Smooth muscle cell (in vitro differentiated cells): ENCODE data around the gene CD4. TPM values are rescaled to one million over a fixed set of nuclear protein-coding genes. Genes with fewer than 3 reads are reported as not detected.

Source experiments
- DNase-seq: peaks from one replicate; lab custom pipeline; 2025; ENCODE audit not compliant: unreplicated experiment; lab: John Stamatoyannopoulos, UW
- H2AFZ ChIP-seq: fragments of 200-600 bp; sonication (generic); 2 replicates; pipeline ENCODE4 v1.6.0; 2016; ENCODE audit warnings: antibody characterized with exemption, low read depth, mild to moderate bottlenecking
- H3F3A ChIP-seq: fragments of 200-600 bp; sonication (generic); 2 replicates; pipeline ENCODE4 v1.6.0; 2017; ENCODE audit warnings: antibody characterized with exemption, low read depth
- H3K27ac ChIP-seq: fragments of 200-600 bp; sonication (generic); 2 replicates; pipeline ENCODE4 v1.5.1; 2016; ENCODE audit warnings: low read depth, mild to moderate bottlenecking
- H3K27me3 ChIP-seq: fragments of 200-600 bp; sonication (generic); 2 replicates; pipeline ENCODE4 v1.6.1; 2016; ENCODE audit warnings: low read depth, mild to moderate bottlenecking
- H3K36me3 ChIP-seq: fragments of 200-600 bp; sonication (generic); 2 replicates; pipeline ENCODE4 v1.5.1; 2016; ENCODE audit warnings: low read depth
- H3K4me1 ChIP-seq: fragments of 200-600 bp; sonication (generic); 2 replicates; pipeline ENCODE4 v1.5.1; 2016; ENCODE audit warnings: low read depth
- H3K4me2 ChIP-seq: fragments of 200-600 bp; sonication (generic); 2 replicates; pipeline ENCODE4 v1.6.0; 2016; ENCODE audit warnings: mild to moderate bottlenecking
- H3K4me3 ChIP-seq: fragments of 200-600 bp; sonication (generic); 2 replicates; pipeline ENCODE4 v1.5.1; 2016; ENCODE audit warnings: mild to moderate bottlenecking
- H3K79me2 ChIP-seq: fragments of 200-600 bp; sonication (generic); 2 replicates; pipeline ENCODE4 v1.6.0; 2016; ENCODE audit warnings: low read depth, mild to moderate bottlenecking
- H3K9ac ChIP-seq: fragments of 200-600 bp; sonication (generic); 2 replicates; pipeline ENCODE4 v1.6.0; 2016; ENCODE audit warnings: low read depth
- H3K9me3 ChIP-seq: fragments of 200-600 bp; sonication (generic); replicated peaks from 2 replicates; pipeline ENCODE4 v1.5.1; 2016; ENCODE audit warnings: low read depth
- H4K20me1 ChIP-seq: fragments of 200-600 bp; sonication (generic); 2 replicates; pipeline ENCODE4 v1.6.0; 2016; ENCODE audit warnings: low read depth
- WGBS: methylation state at CpG from one replicate; pipeline ENCODE4 v1.1.7; 2016; ENCODE audit warnings: low lambda C conversion rate; 5-methylcytosine and 5-hydroxymethylcytosine counted together
- polyA plus RNA-seq: library from polyadenylated mRNA; unstranded; fragments of >200 nt; fragmentation: Nextera tagmentation; extraction: Ambion mirVana; gene quantifications from 2 replicates; pipeline ENCODE4 v1.2.1, GENCODE V29; 2016
- total RNA-seq: library from RNA; depleted of rRNA; stranded (reverse); fragments of >200 nt; gene quantifications from 2 replicates; pipeline ENCODE4 v1.2.3, GENCODE V29; 2014
- TF ChIP-seq, protein P1 (sequence below): fragments of 200-600 bp; sonication (generic); IDR thresholded peaks from 2 replicates; pipeline ENCODE4 v1.5.1; 2017; ENCODE audit warnings: borderline replicate concordance, mild to moderate bottlenecking, antibody characterized with exemption; ENCODE audit not compliant: insufficient read depth, poor library complexity, severe bottlenecking

CD4 gene
- total and polyA plus RNA-seq, 2 experiments from 2014 or later: 0.13 to 2.5 TPM

GRCh38 chr12:6810758-6811157 lies 21.4 kb downstream of the CD4 start:
- WGBS: 80% methylated on average over 1 of the region's 1 CpG
- no peaks in the 10 kb centered on the region for H3K4me1 ChIP-seq

GRCh38 chr12:6813363-6813762 lies 24.0 kb downstream of the CD4 start:
- DNase-seq: no peak
- Histone ChIP-seq H3K4me1 (no peaks in the 10 kb centered on the region), H3F3A (no peaks in the 10 kb centered on the region), H3K9ac (no peak overlapping the region), H3K27me3 (no peaks in the 10 kb centered on the region), H3K4me2 (no peak overlapping the region), H4K20me1 (no peaks in the 10 kb centered on the region), H3K36me3 (no peaks in the 10 kb centered on the region), H3K9me3 (no peaks in the 10 kb centered on the region), H3K79me2 (no peaks in the 10 kb centered on the region), H3K27ac (no peak overlapping the region), H3K4me3 (no peak overlapping the region), H2AFZ (no peak overlapping the region)
- TF ChIP-seq, protein P1, sequence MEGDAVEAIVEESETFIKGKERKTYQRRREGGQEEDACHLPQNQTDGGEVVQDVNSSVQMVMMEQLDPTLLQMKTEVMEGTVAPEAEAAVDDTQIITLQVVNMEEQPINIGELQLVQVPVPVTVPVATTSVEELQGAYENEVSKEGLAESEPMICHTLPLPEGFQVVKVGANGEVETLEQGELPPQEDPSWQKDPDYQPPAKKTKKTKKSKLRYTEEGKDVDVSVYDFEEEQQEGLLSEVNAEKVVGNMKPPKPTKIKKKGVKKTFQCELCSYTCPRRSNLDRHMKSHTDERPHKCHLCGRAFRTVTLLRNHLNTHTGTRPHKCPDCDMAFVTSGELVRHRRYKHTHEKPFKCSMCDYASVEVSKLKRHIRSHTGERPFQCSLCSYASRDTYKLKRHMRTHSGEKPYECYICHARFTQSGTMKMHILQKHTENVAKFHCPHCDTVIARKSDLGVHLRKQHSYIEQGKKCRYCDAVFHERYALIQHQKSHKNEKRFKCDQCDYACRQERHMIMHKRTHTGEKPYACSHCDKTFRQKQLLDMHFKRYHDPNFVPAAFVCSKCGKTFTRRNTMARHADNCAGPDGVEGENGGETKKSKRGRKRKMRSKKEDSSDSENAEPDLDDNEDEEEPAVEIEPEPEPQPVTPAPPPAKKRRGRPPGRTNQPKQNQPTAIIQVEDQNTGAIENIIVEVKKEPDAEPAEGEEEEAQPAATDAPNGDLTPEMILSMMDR: no peak
- WGBS: 80% methylated on average over 4 of the region's 4 CpGs

More at GRCh38 chr12:6810758-6811157, 21.4 kb downstream of the CD4 start:
- Histone ChIP-seq H3K9ac (no peak overlapping the region), H3K4me3 (no peak overlapping the region), H3K9me3 (no peaks in the 10 kb centered on the region), H3K36me3 (no peaks in the 10 kb centered on the region), H2AFZ (no peak overlapping the region), H3K27me3 (no peaks in the 10 kb centered on the region), H3F3A (no peaks in the 10 kb centered on the region), H3K79me2 (no peaks in the 10 kb centered on the region), H3K4me2 (no peak overlapping the region), H4K20me1 (no peaks in the 10 kb centered on the region), H3K27ac (no peak overlapping the region)
- TF ChIP-seq, protein P1: no peak
- no peak for DNase-seq

GRCh38 chr12:6816598-6816997 lies 27.3 kb downstream of the CD4 start:
- Histone ChIP-seq H3F3A (no peaks in the 10 kb centered on the region), H2AFZ (no peak overlapping the region), H3K36me3 (no peaks in the 10 kb centered on the region), H3K4me3 (no peak overlapping the region), H3K79me2 (no peaks in the 10 kb centered on the region), H3K27ac (no peak overlapping the region), H3K9ac (no peak overlapping the region), H3K4me1 (peaks cover 18% of the 10 kb centered on the region), H3K9me3 (no peaks in the 10 kb centered on the region), H3K4me2 (no peak overlapping the region), H3K27me3 (no peaks in the 10 kb centered on the region), H4K20me1 (no peaks in the 10 kb centered on the region)
- TF ChIP-seq, protein P1: no peak
- 82% methylated on average over 3 of the region's 3 CpGs for WGBS
- no peak for DNase-seq

GRCh38 chr12:6817098-6817497 lies 27.8 kb downstream of the CD4 start:
- DNase-seq: no peak
- H4K20me1 ChIP-seq: no peaks in the 10 kb centered on the region
- H3K4me1 ChIP-seq: peaks cover 22% of the 10 kb centered on the region
- H3K36me3 ChIP-seq: no peaks in the 10 kb centered on the region
- no peaks in the 10 kb centered on the region for H3K27me3 ChIP-seq
- WGBS: 91% methylated on average over 8 of the region's 8 CpGs
- no peaks in the 10 kb centered on the region for H3K79me2 ChIP-seq
- H3F3A ChIP-seq: no peaks in the 10 kb centered on the region
- no peak overlapping the region for H3K4me3 ChIP-seq
- H3K9me3 ChIP-seq: no peaks in the 10 kb centered on the region
- no peak overlapping the region for H2AFZ ChIP-seq
- no peak overlapping the region for H3K27ac ChIP-seq
- no peak overlapping the region for H3K4me2 ChIP-seq
- TF ChIP-seq, protein P1: no peak
- H3K9ac ChIP-seq: no peak overlapping the region
